Caki2 (cell line): ENCODE results near the gene RPS17. TPM values are rescaled to one million over a fixed set of nuclear protein-coding genes. Genes with fewer than 3 reads are reported as not detected.
"Not testable (repeated sequence)": the region's sequence is repeated elsewhere in the genome, so short reads cannot be mapped to it uniquely, and the experiment has no call there.

ENCODE experiments used
- DNase-seq: peaks from one replicate; pipeline ENCODE4 v3.0.0-alpha.2; 2015; ENCODE audit warnings: low read depth
- in situ Hi-C: cut with HindIII; loops from 2 replicates; pipeline ENCODE4 v1.10.0; 2016; ENCODE audit warnings: low sequenced_read_pairs, low pct_unique_long_range_greater_than_20kb, mixed read lengths
- total RNA-seq: library from RNA; depleted of rRNA; stranded (reverse); fragments of >200 nt; shearing (Covaris generic); gene quantifications from 2 replicates; pipeline ENCODE4 v1.2.3, GENCODE V29; 2014; ENCODE audit warnings: low replicate concordance

Gene RPS17
- total RNA-seq, 1 experiment from 2014 or later, result 2,842 TPM

- no peak for DNase-seq
- in situ Hi-C loops, result no loop called here
Observed at GRCh38 chr15:82552861-82553260, 12.6 kb upstream of the RPS17 start.

DNA sequence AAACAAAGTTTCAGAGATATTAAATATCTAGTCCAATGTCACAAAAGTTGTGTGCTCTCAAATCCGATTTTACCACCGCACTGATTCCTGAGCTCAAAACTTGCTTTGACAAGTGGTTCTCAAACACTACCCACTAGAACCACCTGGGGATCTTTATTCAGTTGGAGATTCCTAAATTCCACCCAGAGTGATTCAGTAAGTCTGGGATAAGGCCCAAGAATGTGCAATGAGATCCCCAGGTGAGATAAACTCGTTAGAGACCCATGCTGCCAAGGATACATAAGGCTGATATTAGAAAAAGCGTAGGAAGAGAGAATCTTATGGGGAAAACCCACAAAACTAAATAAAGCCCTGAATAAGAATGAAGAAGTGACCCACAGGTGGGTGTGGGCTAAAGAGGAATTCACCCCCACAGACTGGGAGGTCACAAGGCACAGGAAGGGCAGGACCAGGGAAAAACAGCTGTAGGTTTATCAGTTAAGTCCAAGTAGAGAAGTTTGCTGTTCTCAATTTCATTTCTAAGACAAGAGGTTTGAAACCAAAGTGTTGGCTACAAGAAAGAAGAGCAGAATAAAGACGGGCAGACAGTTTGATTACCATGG, 11.5 kb upstream of the RPS17 start:
- in situ Hi-C loops, result no loop called here
- DNase-seq, result no peak

DNA sequence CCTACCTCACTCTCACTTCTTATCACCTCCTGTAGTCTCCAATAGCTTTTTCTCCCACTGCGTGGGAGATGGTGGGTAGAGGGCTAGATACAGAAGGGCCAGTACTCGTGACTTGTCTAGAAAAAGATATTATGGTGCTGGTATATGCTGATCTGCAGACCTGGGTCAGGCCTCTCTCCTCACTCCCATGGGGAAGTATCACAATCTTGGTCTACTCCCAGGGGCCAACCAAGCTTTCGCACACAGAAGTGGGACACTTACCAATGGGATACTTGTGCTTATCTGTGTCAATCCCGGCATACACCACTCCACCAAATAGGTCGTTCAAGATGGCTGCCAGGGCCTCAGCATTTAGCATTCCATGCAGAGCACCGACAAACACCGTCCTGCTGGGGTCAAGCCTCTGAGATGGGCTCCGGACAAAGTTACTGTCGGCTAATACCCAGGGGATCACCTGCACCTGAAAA, 9.0 kb upstream of the RPS17 start:
- DNase-seq, result no peak
- in situ Hi-C loops, result no loop called here

DNA sequence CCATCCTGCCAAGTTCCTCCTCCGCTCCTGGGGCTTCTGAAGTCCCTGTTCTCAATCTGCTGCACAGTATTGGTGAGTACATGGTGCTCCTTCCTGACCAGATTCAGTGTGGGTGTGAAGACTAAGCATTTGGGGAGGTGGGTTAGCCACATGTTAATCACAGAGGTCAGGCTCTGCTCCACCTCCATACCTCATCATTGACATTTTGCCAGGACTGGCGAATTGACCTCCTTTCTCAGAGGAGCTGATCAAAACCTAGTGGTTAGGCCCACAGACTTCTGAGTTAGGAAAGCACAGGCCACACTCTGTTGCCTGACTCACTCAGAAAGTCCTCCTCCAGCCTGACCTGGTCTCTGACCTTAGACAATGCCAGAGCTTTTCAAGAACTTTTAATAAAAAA, 8.4 kb upstream of the RPS17 start:
- no peak for DNase-seq
- in situ Hi-C loops, result no loop called here

GRCh38 chr15:82545478-82545877, 5.2 kb upstream of the RPS17 start:
- DNase-seq, result no peak
- in situ Hi-C loops, result no loop called here

GRCh38 chr15:82545002-82545401, 4.7 kb upstream of the RPS17 start:
- no peak for DNase-seq
- in situ Hi-C loops, result no loop called here

DNA sequence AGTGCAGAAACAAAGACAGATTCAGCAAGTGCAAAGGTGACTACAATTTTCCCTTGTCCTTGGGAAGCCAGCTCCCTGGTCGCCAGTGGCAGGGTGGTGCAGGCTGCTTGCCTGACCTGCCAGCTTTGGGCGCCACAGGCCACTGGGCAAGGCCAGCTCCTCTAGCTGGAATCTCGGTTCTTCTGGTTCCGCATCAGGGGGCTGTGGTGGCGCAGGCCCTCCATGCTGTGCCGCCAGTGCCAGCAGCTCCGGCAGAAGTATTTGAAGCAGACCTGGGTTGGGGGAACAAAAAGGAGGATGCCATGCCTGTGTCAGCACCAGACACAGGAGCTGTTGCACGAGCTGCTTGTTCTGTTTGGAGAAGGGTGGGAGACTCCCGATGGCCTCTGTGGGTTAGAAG, 4.2 kb upstream of the RPS17 start:
- in situ Hi-C loops, result no loop called here
- DNase-seq, result no peak

GRCh38 chr15:82543160-82543559, 2.9 kb upstream of the RPS17 start:
- in situ Hi-C loops, result no loop called here
- DNase-seq, result no peak

GRCh38 chr15:82540984-82541431, 751 bp upstream of the RPS17 start:
- in situ Hi-C loops, result no loop called here
- DNase-seq, result no peak

- DNase-seq, result no peak
- in situ Hi-C loops, result no loop called here
Observed at GRCh38 chr15:82539691-82540054, 584 bp downstream of the RPS17 start.

DNA sequence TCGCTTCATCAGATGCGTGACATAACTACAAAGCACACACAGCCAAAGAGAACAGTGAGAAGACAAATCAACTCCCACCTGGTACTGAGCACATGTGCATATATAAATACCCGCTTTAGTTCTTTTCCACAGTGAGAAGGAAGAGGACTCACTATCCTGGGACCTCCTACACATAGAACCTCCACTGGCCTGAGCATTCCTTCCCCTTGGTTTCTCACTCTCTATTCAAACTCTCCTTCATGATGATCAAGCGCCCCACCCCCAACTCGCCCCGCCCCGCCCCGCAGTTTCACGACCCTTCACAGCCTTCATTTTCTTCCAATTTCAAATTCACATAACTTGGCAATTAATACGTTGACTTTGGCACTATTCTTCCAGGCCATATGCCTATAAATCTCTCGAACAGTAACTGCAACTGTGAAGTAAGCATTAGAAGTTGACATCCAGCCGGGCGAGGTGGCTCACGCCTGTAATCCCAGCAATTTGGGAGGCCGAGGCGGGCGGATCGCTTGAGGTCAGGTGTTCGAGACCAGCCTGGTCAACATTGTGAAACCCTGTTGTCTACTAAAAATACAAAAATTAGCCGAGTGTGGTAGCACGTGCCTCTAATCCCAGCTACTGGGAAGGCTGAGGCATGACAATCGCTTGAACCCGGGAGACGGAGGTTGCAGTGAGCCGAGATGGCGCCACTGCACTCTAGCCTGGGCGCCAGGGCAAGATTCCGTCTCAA, 1.1 kb downstream of the RPS17 start:
- in situ Hi-C loops, result no loop called here
- DNase-seq, result no peak

- in situ Hi-C loops, result no loop called here
- DNase-seq, result no peak
Observed at GRCh38 chr15:82537351-82537908, 2.8 kb downstream of the RPS17 start.

DNA sequence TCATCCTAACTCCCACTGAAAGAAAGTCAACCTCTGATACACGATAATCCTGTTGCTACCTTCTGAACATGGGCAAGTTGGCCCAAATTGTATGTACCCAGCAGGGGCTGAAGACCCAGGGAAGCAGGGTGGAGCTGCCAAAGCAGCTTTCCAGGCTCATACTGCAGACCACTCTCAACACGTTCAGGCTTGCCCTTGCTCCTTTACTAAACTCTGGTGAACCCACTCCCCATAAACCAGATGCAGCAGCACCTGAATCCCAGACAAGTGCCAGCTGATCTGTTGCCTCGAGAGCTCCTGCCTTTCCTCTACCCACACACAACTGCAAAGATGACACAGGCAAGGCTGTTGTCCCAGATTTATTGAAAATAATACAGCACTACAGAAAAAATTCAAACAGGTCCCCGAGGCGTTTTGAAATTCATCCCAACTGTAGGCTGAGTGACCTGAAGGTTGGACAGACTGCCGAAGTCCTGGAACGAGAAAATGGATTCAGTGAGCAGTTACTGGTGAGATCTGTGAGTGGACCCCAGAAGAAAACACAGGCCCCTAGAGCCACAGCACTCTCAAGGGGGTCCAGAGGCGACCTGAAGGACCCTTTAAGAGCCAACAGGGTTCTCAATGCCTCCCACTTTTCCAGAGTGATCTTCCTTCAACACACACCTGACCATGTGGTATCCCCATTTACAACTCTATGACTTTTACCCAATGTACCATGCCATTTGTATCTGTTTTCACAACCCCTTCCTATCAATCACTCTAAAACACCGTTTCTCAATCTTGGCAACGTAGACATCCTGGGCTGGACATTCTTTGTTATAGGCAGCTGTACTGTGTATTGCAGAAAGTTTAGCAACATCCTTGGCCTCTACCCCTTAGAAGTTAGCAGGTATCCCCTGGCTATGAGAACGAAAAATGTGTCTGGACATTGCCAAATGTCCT, 3.6 kb downstream of the RPS17 start:
- in situ Hi-C loops, result no loop called here
- no peak for DNase-seq

DNA sequence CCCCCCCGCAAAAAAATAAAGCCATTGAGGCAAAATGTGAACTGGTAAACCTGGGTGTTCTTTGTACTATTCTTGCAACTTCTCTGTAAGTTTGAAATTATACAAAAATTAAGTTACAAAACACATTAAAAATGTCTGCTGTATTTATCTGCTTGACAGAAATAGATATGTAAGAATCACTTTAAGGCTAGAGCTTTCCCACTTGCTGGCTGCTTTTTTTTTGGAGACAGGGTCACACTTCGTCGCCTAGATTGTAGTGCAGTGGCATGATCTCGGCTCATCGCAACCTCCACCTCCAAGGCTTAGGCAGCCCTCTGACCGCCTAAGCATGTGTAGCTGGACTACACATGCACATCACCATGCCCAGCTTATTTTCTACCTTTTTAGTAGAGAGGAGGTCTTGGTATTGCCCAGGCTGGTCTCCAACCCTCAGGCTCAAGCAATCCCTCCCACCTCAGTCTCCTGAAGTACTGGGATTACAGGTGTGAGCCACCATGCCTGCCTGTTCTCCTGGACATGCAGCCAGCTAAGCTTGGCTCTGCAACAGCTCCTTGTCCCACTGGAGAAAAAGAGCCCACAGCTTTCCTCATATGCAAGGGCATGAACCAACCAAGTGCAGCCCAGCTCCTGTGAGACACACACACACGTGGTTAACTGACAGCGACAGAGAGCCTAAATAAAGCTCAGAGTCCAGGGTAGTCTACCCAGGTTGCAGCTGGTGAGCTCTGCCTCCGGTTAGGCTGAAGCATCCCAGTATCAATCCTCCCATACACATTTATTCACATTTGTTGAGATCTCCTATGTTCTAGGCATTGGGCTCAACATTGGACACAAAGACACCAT, 4.5 kb downstream of the RPS17 start:
- in situ Hi-C loops, result no loop called here
- DNase-seq, result no peak

GRCh38 chr15:82535151-82535550, 5.1 kb downstream of the RPS17 start:
- DNase-seq, in situ Hi-C loops: not testable (repeated sequence)

- in situ Hi-C loops, DNase-seq: not testable (repeated sequence)
Observed at GRCh38 chr15:82534457-82534861, 5.8 kb downstream of the RPS17 start.

GRCh38 chr15:82533801-82534200, 6.5 kb downstream of the RPS17 start:
- in situ Hi-C loops, result no loop called here
- no peak for DNase-seq

DNA sequence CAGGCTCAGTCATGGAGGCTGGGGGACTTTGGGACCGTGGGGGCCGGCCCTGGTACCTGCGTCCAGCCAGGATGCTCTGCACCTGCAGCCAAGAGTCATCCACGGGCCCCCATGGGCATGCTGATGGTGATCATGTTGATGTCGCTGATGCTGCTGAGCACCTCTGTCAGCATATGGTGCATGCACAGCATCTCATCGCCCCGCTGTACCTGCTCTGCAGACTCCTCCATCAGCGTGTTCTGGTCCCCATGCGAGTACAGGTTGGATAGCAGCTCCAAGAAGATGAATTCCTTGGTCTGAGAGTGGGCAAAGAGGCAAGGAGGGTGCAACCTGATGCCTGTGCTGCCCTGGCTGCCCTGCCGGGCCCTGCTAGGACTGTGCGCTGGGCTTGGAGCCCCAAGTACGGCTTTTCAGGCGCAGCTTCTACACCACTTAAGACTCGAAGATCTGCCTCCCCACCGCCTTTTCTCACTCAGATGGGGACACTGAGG, 7.2 kb downstream of the RPS17 start:
- in situ Hi-C loops, result no loop called here
- DNase-seq, result no peak
